ENCODE data around the gene FGFRL1.

FGFRL1 gene

GRCh38 chr4:1026115-1026514 lies 14.7 kb downstream of the FGFRL1 start:
- H3K9ac ChIP-seq (ENCODE audit: low read depth, low read length) = no peak overlapping the region
- H3K9me3 ChIP-seq (ENCODE audit: control insufficient read depth, insufficient read depth, low read length) = no peaks in the 10 kb centered on the region
- H3K4me1 ChIP-seq (ENCODE audit: control insufficient read depth, insufficient read depth, low read length) = no peaks in the 10 kb centered on the region
- peaks cover 17% of the 10 kb centered on the region for H3K36me3 ChIP-seq (ENCODE audit: control insufficient read depth, insufficient read depth, low read length)
- no peaks in the 10 kb centered on the region for H3K27me3 ChIP-seq (ENCODE audit: control insufficient read depth, insufficient read depth, low read length)
- H3K4me3 ChIP-seq (ENCODE audit: low read depth, low read length) = no peak overlapping the region

GRCh38 chr4:1027219-1027914 lies 15.9 kb downstream of the FGFRL1 start:
- Histone ChIP-seq H3K9ac (ENCODE audit: low read depth, low read length) (no peak overlapping the region), H3K4me3 (ENCODE audit: low read depth, low read length) (no peak overlapping the region), H3K4me1 (ENCODE audit: control insufficient read depth, insufficient read depth, low read length) (no peaks in the 10 kb centered on the region), H3K9me3 (ENCODE audit: control insufficient read depth, insufficient read depth, low read length) (no peaks in the 10 kb centered on the region), H3K36me3 (ENCODE audit: control insufficient read depth, insufficient read depth, low read length) (peaks cover 17% of the 10 kb centered on the region), H3K27me3 (ENCODE audit: control insufficient read depth, insufficient read depth, low read length) (no peaks in the 10 kb centered on the region)

- H3K4me3 ChIP-seq (ENCODE audit: low read depth, low read length) = no peak overlapping the region
- peaks cover 17% of the 10 kb centered on the region for H3K36me3 ChIP-seq (ENCODE audit: control insufficient read depth, insufficient read depth, low read length)
- H3K4me1 ChIP-seq (ENCODE audit: control insufficient read depth, insufficient read depth, low read length) = no peaks in the 10 kb centered on the region
- H3K9me3 ChIP-seq (ENCODE audit: control insufficient read depth, insufficient read depth, low read length) = no peaks in the 10 kb centered on the region
- H3K9ac ChIP-seq (ENCODE audit: low read depth, low read length) = no peak overlapping the region
- H3K27me3 ChIP-seq (ENCODE audit: control insufficient read depth, insufficient read depth, low read length) = no peaks in the 10 kb centered on the region
Measured at GRCh38 chr4:1027915-1028238, 16.5 kb downstream of the FGFRL1 start.

GRCh38 chr4:1028574-1029220 lies 17.3 kb downstream of the FGFRL1 start:
- Histone ChIP-seq H3K4me1 (ENCODE audit: control insufficient read depth, insufficient read depth, low read length) (no peaks in the 10 kb centered on the region), H3K36me3 (ENCODE audit: control insufficient read depth, insufficient read depth, low read length) (peaks cover 17% of the 10 kb centered on the region), H3K9me3 (ENCODE audit: control insufficient read depth, insufficient read depth, low read length) (no peaks in the 10 kb centered on the region), H3K9ac (ENCODE audit: low read depth, low read length) (no peak overlapping the region), H3K27me3 (ENCODE audit: control insufficient read depth, insufficient read depth, low read length) (no peaks in the 10 kb centered on the region), H3K4me3 (ENCODE audit: low read depth, low read length) (no peak overlapping the region)

GRCh38 chr4:1029529-1029928 lies 18.1 kb downstream of the FGFRL1 start:
- Histone ChIP-seq H3K4me1 (ENCODE audit: control insufficient read depth, insufficient read depth, low read length) (no peaks in the 10 kb centered on the region), H3K36me3 (ENCODE audit: control insufficient read depth, insufficient read depth, low read length) (peaks cover 13% of the 10 kb centered on the region), H3K27me3 (ENCODE audit: control insufficient read depth, insufficient read depth, low read length) (no peaks in the 10 kb centered on the region), H3K9ac (ENCODE audit: low read depth, low read length) (no peak overlapping the region), H3K4me3 (ENCODE audit: low read depth, low read length) (no peak overlapping the region), H3K9me3 (ENCODE audit: control insufficient read depth, insufficient read depth, low read length) (no peaks in the 10 kb centered on the region)

GRCh38 chr4:1030031-1030430 lies 18.6 kb downstream of the FGFRL1 start:
- Histone ChIP-seq H3K36me3 (ENCODE audit: control insufficient read depth, insufficient read depth, low read length) (peaks cover 10% of the 10 kb centered on the region), H3K27me3 (ENCODE audit: control insufficient read depth, insufficient read depth, low read length) (no peaks in the 10 kb centered on the region), H3K4me3 (ENCODE audit: low read depth, low read length) (no peak overlapping the region), H3K4me1 (ENCODE audit: control insufficient read depth, insufficient read depth, low read length) (no peaks in the 10 kb centered on the region), H3K9ac (ENCODE audit: low read depth, low read length) (no peak overlapping the region), H3K9me3 (ENCODE audit: control insufficient read depth, insufficient read depth, low read length) (no peaks in the 10 kb centered on the region)

GRCh38 chr4:1030559-1030958 lies 19.1 kb downstream of the FGFRL1 start:
- Histone ChIP-seq H3K9me3 (ENCODE audit: control insufficient read depth, insufficient read depth, low read length) (no peaks in the 10 kb centered on the region), H3K4me1 (ENCODE audit: control insufficient read depth, insufficient read depth, low read length) (no peaks in the 10 kb centered on the region), H3K36me3 (ENCODE audit: control insufficient read depth, insufficient read depth, low read length) (peaks cover 5% of the 10 kb centered on the region), H3K9ac (ENCODE audit: low read depth, low read length) (no peak overlapping the region), H3K27me3 (ENCODE audit: control insufficient read depth, insufficient read depth, low read length) (no peaks in the 10 kb centered on the region), H3K4me3 (ENCODE audit: low read depth, low read length) (no peak overlapping the region)

GRCh38 chr4:1031346-1031745 lies 19.9 kb downstream of the FGFRL1 start:
- no peaks in the 10 kb centered on the region for H3K36me3 ChIP-seq (ENCODE audit: control insufficient read depth, insufficient read depth, low read length)
- H3K9me3 ChIP-seq (ENCODE audit: control insufficient read depth, insufficient read depth, low read length) = no peaks in the 10 kb centered on the region
- no peaks in the 10 kb centered on the region for H3K4me1 ChIP-seq (ENCODE audit: control insufficient read depth, insufficient read depth, low read length)
- H3K27me3 ChIP-seq (ENCODE audit: control insufficient read depth, insufficient read depth, low read length) = no peaks in the 10 kb centered on the region
- H3K9ac ChIP-seq (ENCODE audit: low read depth, low read length) = no peak overlapping the region
- no peak overlapping the region for H3K4me3 ChIP-seq (ENCODE audit: low read depth, low read length)

GRCh38 chr4:1031956-1032795 lies 20.8 kb downstream of the FGFRL1 start:
- no peaks in the 10 kb centered on the region for H3K4me1 ChIP-seq (ENCODE audit: control insufficient read depth, insufficient read depth, low read length)
- no peak overlapping the region for H3K9ac ChIP-seq (ENCODE audit: low read depth, low read length)
- no peak overlapping the region for H3K4me3 ChIP-seq (ENCODE audit: low read depth, low read length)
- H3K9me3 ChIP-seq (ENCODE audit: control insufficient read depth, insufficient read depth, low read length) = no peaks in the 10 kb centered on the region
- H3K36me3 ChIP-seq (ENCODE audit: control insufficient read depth, insufficient read depth, low read length) = no peaks in the 10 kb centered on the region
- no peaks in the 10 kb centered on the region for H3K27me3 ChIP-seq (ENCODE audit: control insufficient read depth, insufficient read depth, low read length)

GRCh38 chr4:1032861-1033260 lies 21.4 kb downstream of the FGFRL1 start:
- H3K36me3 ChIP-seq (ENCODE audit: control insufficient read depth, insufficient read depth, low read length) = no peaks in the 10 kb centered on the region
- H3K4me1 ChIP-seq (ENCODE audit: control insufficient read depth, insufficient read depth, low read length) = no peaks in the 10 kb centered on the region
- no peaks in the 10 kb centered on the region for H3K9me3 ChIP-seq (ENCODE audit: control insufficient read depth, insufficient read depth, low read length)
- no peak overlapping the region for H3K9ac ChIP-seq (ENCODE audit: low read depth, low read length)
- no peak overlapping the region for H3K4me3 ChIP-seq (ENCODE audit: low read depth, low read length)
- no peaks in the 10 kb centered on the region for H3K27me3 ChIP-seq (ENCODE audit: control insufficient read depth, insufficient read depth, low read length)

GRCh38 chr4:1033840-1034551 lies 22.6 kb downstream of the FGFRL1 start:
- Histone ChIP-seq H3K9me3 (ENCODE audit: control insufficient read depth, insufficient read depth, low read length) (no peaks in the 10 kb centered on the region), H3K27me3 (ENCODE audit: control insufficient read depth, insufficient read depth, low read length) (no peaks in the 10 kb centered on the region), H3K36me3 (ENCODE audit: control insufficient read depth, insufficient read depth, low read length) (no peaks in the 10 kb centered on the region), H3K4me1 (ENCODE audit: control insufficient read depth, insufficient read depth, low read length) (no peaks in the 10 kb centered on the region), H3K9ac (ENCODE audit: low read depth, low read length) (no peak overlapping the region), H3K4me3 (ENCODE audit: low read depth, low read length) (no peak overlapping the region)

Data from iPS-15b (cell line).